ENCODE results near the gene KIF25. TPM values are rescaled to one million over a fixed set of nuclear protein-coding genes. Genes with fewer than 3 reads are reported as not detected.

KIF25 gene
- total RNA-seq, 1 donor from 2014 or later = not detected

DNA sequence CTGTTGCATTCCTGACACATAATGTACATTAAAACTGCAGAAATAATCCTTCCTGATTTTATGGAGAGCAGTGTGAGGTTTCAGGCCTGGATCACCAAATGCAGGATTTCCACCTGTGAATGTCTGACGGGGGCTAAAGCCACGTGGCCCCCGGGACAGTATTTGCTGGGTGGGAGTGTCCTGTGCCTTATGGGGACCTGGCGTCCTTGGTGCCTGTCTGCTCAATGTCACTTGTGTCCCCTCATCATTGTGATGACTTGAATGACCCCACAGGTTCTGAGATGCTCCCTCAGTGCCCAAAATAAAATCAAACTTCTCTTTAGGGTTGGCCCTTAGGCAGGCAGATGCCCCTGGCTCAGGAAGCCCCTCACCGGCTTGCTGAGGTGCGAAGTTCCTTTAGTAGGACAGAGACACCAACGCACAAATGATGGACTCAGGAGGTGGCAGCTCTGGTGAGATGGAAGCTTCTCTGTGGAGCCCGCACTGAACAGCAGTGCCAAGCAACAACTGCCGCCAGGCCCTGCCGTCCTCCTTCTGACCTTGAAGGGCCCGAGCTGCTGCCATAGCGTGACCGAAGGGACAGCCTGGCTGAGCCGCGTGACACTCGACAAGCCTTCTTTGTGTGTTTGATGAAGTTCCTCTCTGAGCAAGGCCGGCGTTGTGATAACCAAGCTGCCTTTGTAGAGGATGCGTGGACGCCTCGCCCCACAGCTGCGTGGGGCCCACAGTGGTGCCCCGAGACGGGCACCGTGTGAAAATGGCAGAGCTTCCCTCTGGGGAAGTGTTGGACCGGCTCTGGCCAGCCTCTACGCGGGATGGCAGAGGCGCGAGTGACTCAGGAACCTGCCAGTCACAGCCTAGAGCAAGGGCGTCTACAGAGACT is 50.6 kb downstream of the KIF25 start:
- Histone ChIP-seq H3K27ac (no peak overlapping the region), H3K36me3 (no peaks in the 10 kb centered on the region), H3K4me3 (no peak overlapping the region), H3K4me1 (peaks cover 14% of the 10 kb centered on the region), H3K27me3 (no peaks in the 10 kb centered on the region), H3K9me3 (no peaks in the 10 kb centered on the region)
- intact Hi-C loops (cut with DNase I) = no loop called here
- no peak for DNase-seq (ENCODE audit: extremely low spot score in 2 of 2)
- TF ChIP-seq POLR2A (IDR thresholded peaks at IDR 0.05) = no peak
- no peak for TF ChIP-seq POLR2AphosphoS5 (IDR thresholded peaks at IDR 0.05; ENCODE audit: insufficient read depth in 1 of 2, low read depth in 1 of 2)
- TF ChIP-seq, protein P1, sequence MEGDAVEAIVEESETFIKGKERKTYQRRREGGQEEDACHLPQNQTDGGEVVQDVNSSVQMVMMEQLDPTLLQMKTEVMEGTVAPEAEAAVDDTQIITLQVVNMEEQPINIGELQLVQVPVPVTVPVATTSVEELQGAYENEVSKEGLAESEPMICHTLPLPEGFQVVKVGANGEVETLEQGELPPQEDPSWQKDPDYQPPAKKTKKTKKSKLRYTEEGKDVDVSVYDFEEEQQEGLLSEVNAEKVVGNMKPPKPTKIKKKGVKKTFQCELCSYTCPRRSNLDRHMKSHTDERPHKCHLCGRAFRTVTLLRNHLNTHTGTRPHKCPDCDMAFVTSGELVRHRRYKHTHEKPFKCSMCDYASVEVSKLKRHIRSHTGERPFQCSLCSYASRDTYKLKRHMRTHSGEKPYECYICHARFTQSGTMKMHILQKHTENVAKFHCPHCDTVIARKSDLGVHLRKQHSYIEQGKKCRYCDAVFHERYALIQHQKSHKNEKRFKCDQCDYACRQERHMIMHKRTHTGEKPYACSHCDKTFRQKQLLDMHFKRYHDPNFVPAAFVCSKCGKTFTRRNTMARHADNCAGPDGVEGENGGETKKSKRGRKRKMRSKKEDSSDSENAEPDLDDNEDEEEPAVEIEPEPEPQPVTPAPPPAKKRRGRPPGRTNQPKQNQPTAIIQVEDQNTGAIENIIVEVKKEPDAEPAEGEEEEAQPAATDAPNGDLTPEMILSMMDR (IDR thresholded peaks at IDR 0.05) = no peak

DNA sequence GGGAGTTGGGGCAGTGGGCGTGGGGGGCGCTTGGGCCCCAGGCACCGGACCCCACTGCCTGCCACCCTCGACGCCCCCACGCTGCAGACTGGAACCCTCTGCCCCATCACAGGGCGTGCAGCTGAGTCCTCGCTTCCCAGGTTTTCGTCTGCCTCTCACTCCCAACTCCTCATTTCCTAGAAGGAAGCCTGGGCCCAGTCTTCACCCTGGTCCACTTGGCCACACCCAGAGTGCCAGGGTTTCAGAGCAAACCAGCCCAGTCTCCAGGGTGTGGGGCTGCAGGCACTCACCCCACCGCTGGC is 51.2 kb downstream of the KIF25 start:
- DNase-seq (ENCODE audit: extremely low spot score in 2 of 2) = no peak
- TF ChIP-seq, protein P1 (IDR thresholded peaks at IDR 0.05) = no peak
- TF ChIP-seq POLR2A (IDR thresholded peaks at IDR 0.05) = no peak
- TF ChIP-seq POLR2AphosphoS5 (IDR thresholded peaks at IDR 0.05; ENCODE audit: insufficient read depth in 1 of 2, low read depth in 1 of 2) = no peak
- H3K36me3 ChIP-seq = no peaks in the 10 kb centered on the region
- H3K4me1 ChIP-seq = peaks cover 14% of the 10 kb centered on the region
- H3K27me3 ChIP-seq = no peaks in the 10 kb centered on the region
- H3K4me3 ChIP-seq = no peak overlapping the region
- intact Hi-C loops (cut with DNase I) = no loop called here
- no peak overlapping the region for H3K27ac ChIP-seq
- no peaks in the 10 kb centered on the region for H3K9me3 ChIP-seq

DNA sequence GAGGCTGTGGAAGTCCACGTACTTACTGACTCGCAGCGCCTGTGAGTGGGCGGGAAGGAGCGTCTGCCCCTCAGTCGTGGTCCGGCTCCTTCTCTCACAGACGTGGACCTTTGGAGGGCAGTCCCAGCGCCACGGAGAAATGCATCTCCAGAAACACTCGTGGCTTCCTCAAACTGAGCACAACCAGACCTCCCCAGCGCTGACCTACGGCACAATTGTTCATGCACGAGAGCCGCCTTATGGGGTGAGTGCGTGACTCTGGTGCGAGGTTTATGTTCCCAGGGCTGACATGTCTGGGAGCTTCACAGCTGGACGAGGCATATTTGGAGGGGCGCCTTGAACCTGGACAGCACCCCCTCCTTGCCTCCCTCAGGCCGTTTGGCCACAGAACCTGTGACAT is 51.8 kb downstream of the KIF25 start:
- H3K27ac ChIP-seq = no peak overlapping the region
- no peaks in the 10 kb centered on the region for H3K27me3 ChIP-seq
- intact Hi-C loops (cut with DNase I) = no loop called here
- no peak overlapping the region for H3K4me3 ChIP-seq
- no peaks in the 10 kb centered on the region for H3K9me3 ChIP-seq
- TF ChIP-seq POLR2AphosphoS5 (IDR thresholded peaks at IDR 0.05; ENCODE audit: insufficient read depth in 1 of 2, low read depth in 1 of 2) (no peak), POLR2A (IDR thresholded peaks at IDR 0.05) (no peak)
- TF ChIP-seq, protein P1 (IDR thresholded peaks at IDR 0.05) = no peak
- peaks cover 14% of the 10 kb centered on the region for H3K4me1 ChIP-seq
- no peak for DNase-seq (ENCODE audit: extremely low spot score in 2 of 2)
- no peaks in the 10 kb centered on the region for H3K36me3 ChIP-seq

DNA sequence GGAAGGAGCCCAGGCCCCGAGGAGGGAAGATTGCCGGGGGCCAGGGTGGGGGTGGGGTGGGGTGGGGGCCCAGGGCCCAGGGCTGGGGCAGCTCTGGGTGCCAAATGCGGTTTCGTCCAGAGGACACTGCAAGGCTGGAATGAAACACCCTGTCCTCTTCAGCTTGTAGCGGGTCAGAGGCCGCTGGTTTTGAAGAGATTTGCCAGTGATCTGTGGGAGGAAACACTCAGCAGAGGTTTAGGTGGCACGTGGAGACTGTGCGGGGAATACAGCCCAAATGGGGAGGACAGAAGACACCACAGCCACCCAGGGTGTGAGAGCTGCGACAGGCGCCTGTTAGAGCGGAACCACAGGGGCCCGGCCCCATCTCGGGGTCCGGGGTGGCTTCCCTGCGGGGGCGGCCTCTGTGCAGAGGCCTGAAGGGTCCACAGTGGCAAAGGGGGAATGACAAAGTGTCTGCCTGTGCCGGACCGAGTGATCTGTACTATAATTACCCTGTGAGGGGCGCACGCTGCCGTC is 52.3 kb downstream of the KIF25 start:
- H3K36me3 ChIP-seq = no peaks in the 10 kb centered on the region
- no peaks in the 10 kb centered on the region for H3K27me3 ChIP-seq
- peaks cover 16% of the 10 kb centered on the region for H3K4me1 ChIP-seq
- no peak for DNase-seq (ENCODE audit: extremely low spot score in 2 of 2)
- H3K27ac ChIP-seq = no peak overlapping the region
- H3K9me3 ChIP-seq = no peaks in the 10 kb centered on the region
- no peak overlapping the region for H3K4me3 ChIP-seq
- intact Hi-C loops (cut with DNase I) = no loop called here
- TF ChIP-seq POLR2A (IDR thresholded peaks at IDR 0.05) (no peak), POLR2AphosphoS5 (IDR thresholded peaks at IDR 0.05; ENCODE audit: insufficient read depth in 1 of 2, low read depth in 1 of 2) (no peak)
- TF ChIP-seq, protein P1 (IDR thresholded peaks at IDR 0.05) = no peak

DNA sequence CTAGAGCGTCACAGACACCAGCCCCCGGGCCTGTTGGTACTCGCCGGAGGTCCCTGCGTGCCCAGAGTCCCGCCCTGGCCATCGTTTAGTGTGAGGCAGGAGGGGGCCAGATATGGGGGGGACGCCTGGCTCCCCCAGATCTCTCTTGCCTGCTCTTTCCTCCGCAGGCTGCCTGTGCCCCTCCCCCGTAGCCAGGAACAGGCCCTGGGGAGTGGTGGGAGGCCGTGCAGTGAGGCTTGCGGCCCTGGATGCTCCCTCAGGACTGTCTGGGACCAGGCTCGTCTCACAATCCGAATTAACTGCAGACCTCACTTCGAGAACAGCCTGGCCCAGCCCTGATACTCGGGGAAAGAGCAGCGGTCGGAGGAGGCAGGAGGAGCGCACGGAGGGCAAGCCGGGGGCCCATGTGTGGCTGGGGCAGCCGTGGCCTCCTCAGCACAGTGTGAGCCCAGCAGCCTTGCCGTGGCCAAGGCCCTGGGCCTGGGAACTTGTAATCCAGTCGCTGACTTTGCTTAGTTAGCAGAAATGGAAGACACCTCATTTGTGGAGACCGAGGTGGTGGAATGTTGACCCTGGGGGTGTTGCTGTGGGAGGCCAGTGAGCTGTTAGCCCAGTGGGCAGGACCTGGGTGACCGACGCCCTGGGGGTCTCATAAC is 52.9 kb downstream of the KIF25 start:
- TF ChIP-seq, protein P1 (IDR thresholded peaks at IDR 0.05) = no peak
- no peak for TF ChIP-seq POLR2AphosphoS5 (IDR thresholded peaks at IDR 0.05; ENCODE audit: insufficient read depth in 1 of 2, low read depth in 1 of 2)
- no peak for TF ChIP-seq POLR2A (IDR thresholded peaks at IDR 0.05)
- no peak for DNase-seq (ENCODE audit: extremely low spot score in 2 of 2)
- H3K4me3 ChIP-seq = no peak overlapping the region
- H3K4me1 ChIP-seq = peaks cover 18% of the 10 kb centered on the region
- no peaks in the 10 kb centered on the region for H3K9me3 ChIP-seq
- no peak overlapping the region for H3K27ac ChIP-seq
- no peaks in the 10 kb centered on the region for H3K27me3 ChIP-seq
- intact Hi-C loops (cut with DNase I) = no loop called here
- no peaks in the 10 kb centered on the region for H3K36me3 ChIP-seq

Measured in vagina (tissue), 2 donors.